Stomach (tissue), 4 donors: ENCODE results near the gene CREB3.

ENCODE experiments used
- CTCF ChIP-seq, 7 experiments: fragments of 450-650 bp in 4 of 7; fragments of 200-600 bp in 3 of 7; sonication (generic) in 3 of 7; IDR thresholded peaks; one replicate each; pipeline ENCODE4 v1.5.1; 2016 to 2019; ENCODE audit warnings: antibody characterized with exemption in 7 of 7, control low read depth in 2 of 7, mild to moderate bottlenecking in 1 of 7
- POLR2AphosphoS5 ChIP-seq, 3 donors: sonication (generic); formaldehyde crosslinking; IDR thresholded peaks; one replicate each; pipeline ENCODE4 v1.6.1; 2016; ENCODE audit warnings: antibody characterized with exemption in 3 of 3

GRCh38 chr9:35710818-35711500, 21.5 kb upstream of the CREB3 start:
- no peak for TF ChIP-seq CTCF (IDR thresholded peaks at IDR 0.05)
- no peak for TF ChIP-seq POLR2AphosphoS5 (IDR thresholded peaks at IDR 0.05)
